ENCODE measurements around the gene CHCHD2. TPM values are rescaled to one million over a fixed set of nuclear protein-coding genes. Genes with fewer than 3 reads are reported as not detected.
A peak's percentile ranks its signal among the peaks of the same experiment; 100 is the strongest.

CHCHD2 gene
- total and polyA plus RNA-seq, 2 of the 13 experiments (the other 11 are each of a cell fraction or from before 2014, with no cell fraction given): 330 to 572 TPM

DNA sequence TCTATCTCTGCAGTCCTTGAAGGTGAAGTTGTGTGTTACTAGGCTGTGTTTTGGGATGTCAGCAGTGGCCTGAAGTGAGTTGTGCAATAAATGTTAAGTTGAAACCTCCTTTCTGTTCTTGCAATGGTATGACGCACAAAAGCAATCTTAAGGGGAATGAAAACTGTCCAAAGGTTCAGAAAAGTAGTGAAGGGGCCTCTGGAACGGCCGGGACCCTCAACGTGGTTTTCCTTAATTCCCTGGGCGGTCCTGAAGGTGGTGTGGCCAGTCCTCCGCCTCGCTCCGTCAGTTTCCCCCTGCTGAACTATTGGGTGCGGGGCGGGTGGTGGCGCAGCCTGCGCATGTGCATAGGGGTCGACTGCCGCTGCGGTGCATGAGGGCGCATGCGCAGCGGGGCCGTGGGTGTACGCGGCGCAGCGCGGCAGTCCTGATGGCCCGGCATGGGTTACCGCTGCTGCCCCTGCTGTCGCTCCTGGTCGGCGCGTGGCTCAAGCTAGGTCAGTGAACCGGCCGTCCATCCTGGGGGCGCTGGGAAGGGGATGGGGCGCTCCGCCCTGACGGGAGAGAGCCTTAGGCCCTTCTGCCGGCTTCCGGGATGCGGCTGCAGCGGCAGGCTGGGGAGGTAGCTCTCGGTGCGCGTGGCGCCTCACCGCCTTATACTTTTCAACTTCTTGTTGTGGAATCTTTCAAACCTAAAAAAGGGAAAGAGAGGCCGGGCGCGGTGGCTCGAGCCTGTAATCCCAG is 42.2 kb downstream of the CHCHD2 start, which contains the start of gene SUMF2 (continued):
- TF ChIP-seq, protein P1, sequence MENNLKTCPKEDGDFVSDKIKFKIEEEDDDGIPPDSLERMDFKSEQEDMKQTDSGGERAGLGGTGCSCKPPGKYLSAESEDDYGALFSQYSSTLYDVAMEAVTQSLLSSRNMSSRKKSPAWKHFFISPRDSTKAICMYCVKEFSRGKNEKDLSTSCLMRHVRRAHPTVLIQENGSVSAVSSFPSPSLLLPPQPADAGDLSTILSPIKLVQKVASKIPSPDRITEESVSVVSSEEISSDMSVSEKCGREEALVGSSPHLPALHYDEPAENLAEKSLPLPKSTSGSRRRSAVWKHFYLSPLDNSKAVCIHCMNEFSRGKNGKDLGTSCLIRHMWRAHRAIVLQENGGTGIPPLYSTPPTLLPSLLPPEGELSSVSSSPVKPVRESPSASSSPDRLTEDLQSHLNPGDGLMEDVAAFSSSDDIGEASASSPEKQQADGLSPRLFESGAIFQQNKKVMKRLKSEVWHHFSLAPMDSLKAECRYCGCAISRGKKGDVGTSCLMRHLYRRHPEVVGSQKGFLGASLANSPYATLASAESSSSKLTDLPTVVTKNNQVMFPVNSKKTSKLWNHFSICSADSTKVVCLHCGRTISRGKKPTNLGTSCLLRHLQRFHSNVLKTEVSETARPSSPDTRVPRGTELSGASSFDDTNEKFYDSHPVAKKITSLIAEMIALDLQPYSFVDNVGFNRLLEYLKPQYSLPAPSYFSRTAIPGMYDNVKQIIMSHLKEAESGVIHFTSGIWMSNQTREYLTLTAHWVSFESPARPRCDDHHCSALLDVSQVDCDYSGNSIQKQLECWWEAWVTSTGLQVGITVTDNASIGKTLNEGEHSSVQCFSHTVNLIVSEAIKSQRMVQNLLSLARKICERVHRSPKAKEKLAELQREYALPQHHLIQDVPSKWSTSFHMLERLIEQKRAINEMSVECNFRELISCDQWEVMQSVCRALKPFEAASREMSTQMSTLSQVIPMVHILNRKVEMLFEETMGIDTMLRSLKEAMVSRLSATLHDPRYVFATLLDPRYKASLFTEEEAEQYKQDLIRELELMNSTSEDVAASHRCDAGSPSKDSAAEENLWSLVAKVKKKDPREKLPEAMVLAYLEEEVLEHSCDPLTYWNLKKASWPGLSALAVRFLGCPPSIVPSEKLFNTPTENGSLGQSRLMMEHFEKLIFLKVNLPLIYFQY (CRISPR knock-in tag; IDR thresholded peaks at IDR 0.05; ENCODE audit: borderline replicate concordance): no peak; the same call in 1 of the 2 replicates
- TF ChIP-seq NFYC (CRISPR knock-in tag; IDR thresholded peaks at IDR 0.05) (no peak; the same call in 1 of the 2 replicates), GLI4 (CRISPR knock-in tag; IDR thresholded peaks at IDR 0.05; ENCODE audit: borderline replicate concordance) (no peak), CBX1 (IDR thresholded peaks at IDR 0.05; ENCODE audit: low read depth) (no peak), NFE2 (CRISPR knock-in tag; IDR thresholded peaks at IDR 0.05) (no peak), ZNF34 (CRISPR knock-in tag; IDR thresholded peaks at IDR 0.05; ENCODE audit: borderline replicate concordance) (no peak; the same call in 1 of the 2 replicates), TAF15 (IDR thresholded peaks at IDR 0.05; ENCODE audit: low read depth, low read length, poor library complexity, severe bottlenecking) (peak; percentile 92), ZFAT (CRISPR knock-in tag; conservative IDR thresholded peaks at IDR 0.05) (no peak), HOXA3 (CRISPR knock-in tag; IDR thresholded peaks at IDR 0.05) (peak; percentile 88), ZSCAN20 (CRISPR knock-in tag; IDR thresholded peaks at IDR 0.05; ENCODE audit: borderline replicate concordance) (no peak), ONECUT2 (CRISPR knock-in tag; IDR thresholded peaks at IDR 0.05) (no peak), ZNF850 (CRISPR knock-in tag; conservative IDR thresholded peaks at IDR 0.05) (peak; percentile 46; the same call in 1 of the 2 replicates), ZNF274 (CRISPR knock-in tag; IDR thresholded peaks at IDR 0.05) (peak; percentile 93; the same call in 1 of the 2 replicates), SRSF9 (IDR thresholded peaks at IDR 0.05; ENCODE audit: borderline replicate concordance, insufficient read depth, low read depth, low read length, poor library complexity, severe bottlenecking) (no peak), FOXP4 (CRISPR knock-in tag; IDR thresholded peaks at IDR 0.05) (peak; percentile 15; the same call in 1 of the 2 replicates), DMAP1 (CRISPR knock-in tag; IDR thresholded peaks at IDR 0.05) (peak; percentile 78), RARG (CRISPR knock-in tag; IDR thresholded peaks at IDR 0.05; ENCODE audit: low read depth) (no peak), HOXA5 (CRISPR knock-in tag; IDR thresholded peaks at IDR 0.05) (peak; percentile 72; the same call in 1 of the 2 replicates), AGO1 (IDR thresholded peaks at IDR 0.05; ENCODE audit: low read depth, low read length, poor library complexity, severe bottlenecking) (peak; percentile 96), ZNF446 (CRISPR knock-in tag; IDR thresholded peaks at IDR 0.05) (no peak), GPN1 (CRISPR knock-in tag; IDR thresholded peaks at IDR 0.05; ENCODE audit: borderline replicate concordance) (0 out of 2 replicates have a peak, but pooled peaks have one; percentile 23), ZNF224 (CRISPR knock-in tag; IDR thresholded peaks at IDR 0.05) (no peak), CENPT (CRISPR knock-in tag; IDR thresholded peaks at IDR 0.05; ENCODE audit: low read depth) (peak; percentile 80; the same call in 1 of the 2 replicates), PPARG (CRISPR knock-in tag; conservative IDR thresholded peaks at IDR 0.05) (no peak), ZNF484 (CRISPR knock-in tag; IDR thresholded peaks at IDR 0.05; ENCODE audit: borderline replicate concordance, low read depth) (no peak)

All from HepG2 (cell line).